ENCODE results near the gene TXNDC11.

TXNDC11 gene

DNA sequence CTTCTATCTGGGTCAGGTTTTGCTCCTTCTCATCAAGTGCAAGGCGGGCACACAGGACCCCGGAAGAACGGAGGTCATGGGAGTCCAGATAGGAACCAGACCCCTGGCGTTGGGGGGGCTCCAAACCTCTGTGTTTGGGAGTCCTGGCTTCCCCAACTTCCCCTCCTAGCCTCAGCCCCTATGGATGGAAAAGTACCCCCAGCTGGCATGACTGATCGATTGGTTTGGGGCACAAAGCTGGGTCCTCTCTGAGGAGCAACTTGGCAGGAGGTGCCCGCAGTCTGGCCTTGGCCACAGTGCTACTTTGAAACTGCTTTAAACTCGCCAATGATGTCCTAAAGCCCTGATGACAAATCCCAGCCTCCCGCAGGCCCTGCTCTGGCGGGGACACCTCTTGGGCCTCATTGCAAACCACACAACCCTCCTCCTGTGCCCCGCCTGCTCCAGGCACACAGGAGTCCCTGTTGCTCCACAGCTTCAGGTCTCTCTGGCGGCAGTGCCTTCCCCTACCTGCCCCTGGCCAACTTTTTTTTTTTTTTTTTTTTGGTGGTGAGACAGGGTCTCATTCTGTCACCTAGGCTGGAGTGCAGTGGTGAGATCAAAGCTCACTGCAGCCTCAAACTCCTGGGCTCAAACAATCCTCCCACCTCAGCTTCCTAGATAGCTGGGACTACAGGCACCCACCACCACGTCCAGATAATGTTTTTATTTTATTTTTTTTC is 112.5 kb downstream of the TXNDC11 start:
- no peaks in the 10 kb centered on the region for H3K9me3 ChIP-seq (ENCODE audit: insufficient read depth, low read length)
- no peaks in the 10 kb centered on the region for H3K27me3 ChIP-seq (ENCODE audit: insufficient read depth, insufficient read length)
- H3K4me3 ChIP-seq (ENCODE audit: insufficient read length, low read depth) = no peak overlapping the region
- TF ChIP-seq ZNF274 (IDR thresholded peaks at IDR 0.05; ENCODE audit: low read depth, low read length) = no peak
- no peak for TF ChIP-seq YY1 (IDR thresholded peaks at IDR 0.05; ENCODE audit: insufficient read depth, insufficient read length)
- TF ChIP-seq SUZ12 (IDR thresholded peaks at IDR 0.05; ENCODE audit: extremely low read depth, insufficient read depth, insufficient read length) = no peak
- peaks cover 26% of the 10 kb centered on the region for H3K4me1 ChIP-seq (ENCODE audit: insufficient read depth, insufficient read length)
- H3K9ac ChIP-seq (ENCODE audit: insufficient read length, low read depth) = no peak overlapping the region
- DNase-seq (ENCODE audit: low read depth, low spot score) = no peak
- H3K36me3 ChIP-seq (ENCODE audit: insufficient read depth, insufficient read length, low read length) = no peaks in the 10 kb centered on the region
